Upper lobe of right lung (tissue), 1 donor: ENCODE data around the gene POLR2B. TPM values are rescaled to one million over a fixed set of nuclear protein-coding genes. Genes with fewer than 3 reads are reported as not detected.
"Not testable (repeated sequence)": the region's sequence is repeated elsewhere in the genome, so short reads cannot be mapped to it uniquely, and the experiment has no call there.

Experiments
- ATAC-seq: fragments of 200-7000 bp; cut with Tn5 transposase; one replicate; pipeline ENCODE4 v1.9.1; 2020; ENCODE audit warnings: mild to moderate bottlenecking, moderate library complexity
- DNase-seq: peaks from one replicate; pipeline ENCODE4 v3.0.0-alpha.2; 2020
- H3K27ac ChIP-seq: fragments of 200-600 bp; one replicate; pipeline ENCODE4 v1.8.0; 2022
- H3K27me3 ChIP-seq: fragments of 200-600 bp; one replicate; pipeline ENCODE4 v1.8.0; 2022; ENCODE audit warnings: mild to moderate bottlenecking
- H3K36me3 ChIP-seq: fragments of 200-600 bp; one replicate; pipeline ENCODE4 v1.8.0; 2022
- H3K4me1 ChIP-seq: fragments of 200-600 bp; one replicate; pipeline ENCODE4 v1.8.0; 2022
- H3K4me3 ChIP-seq: fragments of 200-600 bp; one replicate; pipeline ENCODE4 v1.8.0; 2022; ENCODE audit warnings: mild to moderate bottlenecking
- H3K9me3 ChIP-seq: fragments of 200-600 bp; one replicate; pipeline ENCODE4 v1.8.0; 2022
- intact Hi-C: fragments of 100-400 bp; cut with DNase I; formaldehyde crosslinking; loops from one replicate; pipeline ENCODE4 v1.11.0; 2022
- long read RNA-seq: library from polyadenylated mRNA; unstranded; transcript quantifications from one replicate; pipeline ENCODE4 v2.0.0, GENCODE V29; 2021
- total RNA-seq: library from RNA; stranded (reverse); fragmentation: NEBNext Ultra II Directional; extraction: Animal tissue kit (Norgen Biotek cat#: 25700); gene quantifications from one replicate; pipeline ENCODE4 v1.2.1, GENCODE V29; 2021
- TF ChIP-seq, protein P1 (sequence below): fragments of 200-600 bp; IDR thresholded peaks from one replicate; pipeline ENCODE4 v1.8.0; 2022; ENCODE audit warnings: antibody characterized with exemption
- donor health status: DM: no; HTN: yes; CAD: no; lungs with severe emphysema.

Gene POLR2B
- 65.8 TPM for total RNA-seq
- long read RNA-seq, full-length matches to known transcripts, result 44 of 58 reads
- long read RNA-seq, partial matches to known transcripts, result 3 of 58 reads
- long read RNA-seq, other reads (novel, unspliced or antisense), result 11 of 58 reads

DNA sequence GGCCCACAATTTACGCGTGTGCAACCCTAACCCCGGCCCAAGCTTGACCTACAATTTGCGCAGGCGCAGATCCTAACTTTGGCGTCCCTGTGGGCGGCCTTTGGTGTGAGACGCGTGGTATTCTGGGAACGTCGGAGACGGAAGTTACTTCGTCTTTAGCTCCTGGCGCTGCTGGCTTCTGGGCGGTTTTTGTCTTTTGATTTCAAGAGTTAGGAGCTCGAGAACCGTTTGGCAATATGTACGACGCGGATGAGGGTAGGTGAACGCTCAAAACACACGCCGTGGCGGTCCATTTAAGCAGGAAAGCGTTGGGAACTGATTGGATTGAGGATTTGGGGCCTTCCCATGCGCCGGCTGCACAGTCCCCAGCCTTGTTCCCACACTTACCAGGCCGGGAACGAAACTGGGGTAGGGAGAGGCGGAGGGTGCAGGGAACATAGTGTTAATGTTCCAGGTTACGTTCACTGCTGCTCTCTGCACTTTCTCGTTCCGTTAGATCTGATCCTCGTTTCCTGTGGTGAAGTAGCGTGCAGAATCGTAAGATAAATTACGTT is at the start of gene POLR2B:
POLR2B (plus strand) TSS at position 147 of the 554 bp plus-strand sequence; CDS start at position 237, 90 bp downstream.
- TF ChIP-seq, protein P1, sequence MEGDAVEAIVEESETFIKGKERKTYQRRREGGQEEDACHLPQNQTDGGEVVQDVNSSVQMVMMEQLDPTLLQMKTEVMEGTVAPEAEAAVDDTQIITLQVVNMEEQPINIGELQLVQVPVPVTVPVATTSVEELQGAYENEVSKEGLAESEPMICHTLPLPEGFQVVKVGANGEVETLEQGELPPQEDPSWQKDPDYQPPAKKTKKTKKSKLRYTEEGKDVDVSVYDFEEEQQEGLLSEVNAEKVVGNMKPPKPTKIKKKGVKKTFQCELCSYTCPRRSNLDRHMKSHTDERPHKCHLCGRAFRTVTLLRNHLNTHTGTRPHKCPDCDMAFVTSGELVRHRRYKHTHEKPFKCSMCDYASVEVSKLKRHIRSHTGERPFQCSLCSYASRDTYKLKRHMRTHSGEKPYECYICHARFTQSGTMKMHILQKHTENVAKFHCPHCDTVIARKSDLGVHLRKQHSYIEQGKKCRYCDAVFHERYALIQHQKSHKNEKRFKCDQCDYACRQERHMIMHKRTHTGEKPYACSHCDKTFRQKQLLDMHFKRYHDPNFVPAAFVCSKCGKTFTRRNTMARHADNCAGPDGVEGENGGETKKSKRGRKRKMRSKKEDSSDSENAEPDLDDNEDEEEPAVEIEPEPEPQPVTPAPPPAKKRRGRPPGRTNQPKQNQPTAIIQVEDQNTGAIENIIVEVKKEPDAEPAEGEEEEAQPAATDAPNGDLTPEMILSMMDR, result no peak
- Histone ChIP-seq H3K9me3 (no peaks in the 10 kb centered on the region), H3K27me3 (no peaks in the 10 kb centered on the region), H3K4me3 (peak within 1 kb of the TSS; percentile 86), H3K4me1 (peaks cover 48% of the 10 kb centered on the region), H3K36me3 (peaks cover 5% of the 10 kb centered on the region), H3K27ac (peak within 1 kb of the TSS; percentile 79)
- ATAC-seq, result peak; percentile 88
- intact Hi-C loops, result no loop called here
- peak; percentile 96 for DNase-seq

DNA sequence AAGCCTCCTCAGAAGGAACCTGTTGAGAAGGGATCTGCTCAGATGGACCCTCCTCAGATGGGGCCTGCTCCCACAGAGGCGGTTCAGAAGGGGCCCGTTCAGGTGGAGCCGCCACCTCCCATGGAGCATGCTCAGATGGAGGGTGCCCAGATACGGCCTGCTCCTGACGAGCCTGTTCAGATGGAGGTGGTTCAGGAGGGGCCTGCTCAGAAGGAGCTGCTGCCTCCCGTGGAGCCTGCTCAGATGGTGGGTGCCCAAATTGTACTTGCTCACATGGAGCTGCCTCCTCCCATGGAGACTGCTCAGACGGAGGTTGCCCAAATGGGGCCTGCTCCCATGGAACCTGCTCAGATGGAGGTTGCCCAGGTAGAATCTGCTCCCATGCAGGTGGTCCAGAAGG is 48.1 kb upstream of the POLR2B start:
- no peaks in the 10 kb centered on the region for H3K27me3 ChIP-seq
- DNase-seq (no peak), ATAC-seq (no peak)
- TF ChIP-seq, protein P1, result no peak
- no peak overlapping the region for H3K4me3 ChIP-seq
- H3K27ac ChIP-seq, result no peak overlapping the region
- peaks cover 30% of the 10 kb centered on the region for H3K36me3 ChIP-seq
- H3K9me3 ChIP-seq, result no peaks in the 10 kb centered on the region
- intact Hi-C loops, result no loop called here
- no peaks in the 10 kb centered on the region for H3K4me1 ChIP-seq

DNA sequence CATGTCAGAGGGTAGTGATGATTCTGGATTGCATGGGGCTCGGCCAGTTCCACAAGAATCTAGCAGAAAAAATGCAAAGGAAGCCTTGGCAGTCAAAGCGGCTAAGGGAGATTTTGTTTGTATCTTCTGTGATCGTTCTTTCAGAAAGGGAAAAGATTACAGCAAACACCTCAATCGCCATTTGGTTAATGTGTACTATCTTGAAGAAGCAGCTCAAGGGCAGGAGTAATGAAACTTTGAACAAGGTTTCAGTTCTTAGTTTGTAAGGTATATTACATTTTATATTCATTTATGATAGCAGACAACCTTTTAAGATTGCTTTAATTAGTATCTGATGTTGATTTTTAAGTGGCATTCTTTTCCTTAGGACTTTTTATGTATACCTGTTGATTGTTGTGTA is 46.8 kb upstream of the POLR2B start:
- Histone ChIP-seq H3K9me3 (no peaks in the 10 kb centered on the region), H3K27ac (no peak overlapping the region), H3K27me3 (no peaks in the 10 kb centered on the region), H3K4me3 (no peak overlapping the region), H3K36me3 (peaks cover 28% of the 10 kb centered on the region), H3K4me1 (no peaks in the 10 kb centered on the region)
- intact Hi-C loops, result no loop called here
- no peak for ATAC-seq
- no peak for DNase-seq
- TF ChIP-seq, protein P1, result no peak

DNA sequence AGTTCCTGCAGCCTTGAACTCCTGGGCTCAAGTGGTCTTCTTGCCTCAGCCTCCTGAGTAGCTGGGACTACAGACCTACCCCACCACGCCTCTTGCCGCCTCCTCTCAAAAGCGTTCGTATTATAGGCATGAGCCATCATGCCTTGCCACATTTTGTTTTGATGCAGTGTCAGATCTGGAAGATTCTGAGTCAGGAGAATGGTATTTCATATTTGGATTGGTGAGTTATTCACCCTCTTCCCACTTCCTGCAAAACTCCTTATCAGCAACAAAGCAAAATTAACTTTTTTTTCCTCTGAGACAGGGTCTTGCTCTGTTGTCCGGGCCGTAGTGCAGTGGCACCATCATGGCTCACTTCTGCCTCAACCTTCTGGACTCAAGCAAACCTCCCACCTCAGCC is 41.4 kb upstream of the POLR2B start:
- no peak overlapping the region for H3K4me3 ChIP-seq
- no peaks in the 10 kb centered on the region for H3K9me3 ChIP-seq
- H3K4me1 ChIP-seq, result no peaks in the 10 kb centered on the region
- TF ChIP-seq, protein P1, result no peak
- no peaks in the 10 kb centered on the region for H3K27me3 ChIP-seq
- DNase-seq (no peak), ATAC-seq (no peak)
- no peak overlapping the region for H3K27ac ChIP-seq
- intact Hi-C loops, result no loop called here
- peaks cover 10% of the 10 kb centered on the region for H3K36me3 ChIP-seq

DNA sequence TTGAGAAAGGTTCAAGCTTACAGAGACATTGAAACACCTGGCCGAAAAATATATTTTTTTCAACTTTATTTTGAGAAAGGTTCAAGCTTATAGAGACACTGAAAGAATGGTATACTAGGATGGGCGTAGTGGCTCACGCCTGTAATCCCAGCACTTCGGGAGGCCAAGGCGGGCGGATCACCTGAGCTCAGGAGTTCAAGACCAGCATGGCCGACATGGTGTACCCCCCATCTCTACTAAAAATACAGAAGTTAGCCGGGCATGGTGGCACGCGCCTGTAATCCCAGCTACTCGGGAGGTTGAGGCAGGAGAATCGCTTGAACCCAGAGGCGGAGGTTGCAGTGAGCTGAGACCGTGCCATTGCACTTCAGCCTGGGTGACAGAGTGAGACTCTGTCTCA is 38.9 kb upstream of the POLR2B start:
- not testable (repeated sequence) for H3K9me3 ChIP-seq, ATAC-seq, H3K4me3 ChIP-seq

DNA sequence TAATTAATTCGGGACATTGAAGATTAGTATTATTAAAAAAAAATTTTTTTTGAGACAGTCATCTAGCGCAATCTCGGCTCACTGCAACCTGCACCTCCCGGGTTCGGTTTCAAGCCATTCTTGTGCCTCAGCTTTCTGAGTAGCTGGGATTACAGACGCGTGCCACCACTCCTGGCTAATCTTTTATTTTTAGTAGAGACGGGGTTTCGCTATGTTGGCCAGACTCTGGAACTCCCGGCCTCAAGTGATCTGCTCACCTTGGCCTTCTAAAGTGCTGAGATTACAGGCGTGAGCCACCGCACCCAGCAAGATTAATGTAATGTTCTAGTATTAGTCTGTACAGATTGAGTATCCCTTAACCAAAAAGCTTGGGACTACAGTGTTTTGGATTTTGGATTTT is 38.3 kb upstream of the POLR2B start:
- H3K27me3 ChIP-seq, result no peaks in the 10 kb centered on the region
- no peak for DNase-seq
- TF ChIP-seq, protein P1, result no peak
- H3K27ac ChIP-seq, result no peak overlapping the region
- no peaks in the 10 kb centered on the region for H3K9me3 ChIP-seq
- H3K36me3 ChIP-seq, result peaks cover 9% of the 10 kb centered on the region
- H3K4me3 ChIP-seq, result no peak overlapping the region
- intact Hi-C loops, result no loop called here
- H3K4me1 ChIP-seq, result no peaks in the 10 kb centered on the region
- ATAC-seq, result no peak

More for the DNA sequence above, 38.9 kb upstream of the POLR2B start:
- H3K36me3 ChIP-seq, H3K27ac ChIP-seq, H3K27me3 ChIP-seq, H3K4me1 ChIP-seq, DNase-seq, intact Hi-C loops: not testable (repeated sequence)
